Right lobe of liver (tissue), 6 donors: ENCODE data around the gene REEP5. TPM values are rescaled to one million over a fixed set of nuclear protein-coding genes. Genes with fewer than 3 reads are reported as not detected.

Experiments
- ATAC-seq, 4 donors: fragments of 200-7000 bp; cut with Tn5 transposase; one replicate each; pipeline ENCODE4 v1.9.1; 2020; ENCODE audit warnings: mild to moderate bottlenecking in 4 of 4, moderate library complexity in 4 of 4
- DNase-seq, 3 donors: peaks; one replicate each; pipeline ENCODE4 v3.0.0-alpha.2; 2020
- H3K27ac ChIP-seq, 3 donors: fragments of 200-600 bp; one replicate each; pipeline ENCODE4 v1.8.0; 2022
- H3K27me3 ChIP-seq, 2 donors: fragments of 200-600 bp; one replicate each; pipeline ENCODE4 v1.8.0; 2022
- H3K36me3 ChIP-seq, 4 donors: fragments of 200-600 bp; sonication (generic) in 1 of 4; one replicate each; pipeline versions ENCODE4 v1.5.1 to v1.8.0; 2017 to 2022; ENCODE audit warnings: control low read depth in 1 of 4
- H3K4me1 ChIP-seq, 4 donors: fragments of 200-600 bp; sonication (generic) in 1 of 4; one replicate each; pipeline versions ENCODE4 v1.5.1 to v1.8.0; 2017 to 2022; ENCODE audit warnings: control low read depth in 1 of 4
- H3K4me3 ChIP-seq, 3 donors: fragments of 200-600 bp; one replicate each; pipeline ENCODE4 v1.8.0; 2022
- H3K9me3 ChIP-seq, 4 donors: fragments of 200-600 bp; sonication (generic) in 1 of 4; one replicate each; pipeline versions ENCODE4 v1.5.1 to v1.8.0; 2017 to 2022; ENCODE audit warnings: control low read depth in 1 of 4
- POLR2A ChIP-seq: fragments of 450-650 bp; IDR thresholded peaks from one replicate; pipeline ENCODE4 v1.6.1; 2017; ENCODE audit warnings: antibody characterized with exemption, mild to moderate bottlenecking
- WGBS: methylation state at CpG from one replicate; pipeline ENCODE4 v1.1.6; 2018; ENCODE audit warnings: low coverage, low lambda C conversion rate; ENCODE audit not compliant: insufficient coverage; ENCODE audit errors: missing lambda C conversion rate; 5-methylcytosine and 5-hydroxymethylcytosine counted together
- intact Hi-C, 2 donors: fragments of 100-400 bp; cut with DNase I; formaldehyde crosslinking; loops; one replicate each; pipeline versions ENCODE4 v1.11.2 to v1.14.1; 2022
- long read RNA-seq: library from polyadenylated mRNA; unstranded; transcript quantifications from one replicate; pipeline ENCODE4 v2.0.0, GENCODE V29; 2019
- total RNA-seq, 6 experiments: library from RNA; depleted of rRNA in 2 of 6; stranded (reverse); fragments of >200 nt in 2 of 6; fragmentation: NEBNext Ultra II Directional in 3 of 6; extraction: Animal tissue kit (Norgen Biotek cat#: 25700) in 3 of 6; gene quantifications; one replicate each; pipeline versions ENCODE4 v1.1.0 to v1.2.4, GENCODE V29; 2016 to 2023
- TF ChIP-seq, protein P1 (sequence below), 4 donors: fragments of 200-600 bp in 3 of 4; fragments of 450-650 bp in 1 of 4; IDR thresholded peaks; one replicate each; pipeline versions ENCODE4 v1.5.1 to v1.8.0; 2016 to 2022; ENCODE audit warnings: antibody characterized with exemption in 4 of 4, mild to moderate bottlenecking in 2 of 4
- donor health status: DM: no; HTN: yes; CAD: no.
- donor health status: DM: no; HTN: no; CAD: no.
- donor health status: DM: no; HTN: no; CAD: no.
- donor health status: DM: no; HTN: yes; CAD: no.
- donor health status: DM: no; HTN: yes; CAD: no.

REEP5 gene
- 10 to 100 TPM; 52.2 to 75.6 (median 64.0) TPM for total RNA-seq
- long read RNA-seq, transcript REEP5-202 (5 exons, 3,326 nt): major isoform, 42 of 44 reads
- long read RNA-seq, partial matches to known transcripts: 1 of 44 reads
- long read RNA-seq, other reads (novel, unspliced or antisense): 1 of 44 reads

GRCh38 chr5:112921833-112922817 is at the start of gene REEP5:
Gene REEP5 (minus strand): TSS chr5:112922227. CDS start chr5:112922190, 37 bp downstream.
- ATAC-seq (peak; percentile 90 to 95 (median 92)), DNase-seq (peak; percentile 91 to 92 (median 91))
- H3K4me3 ChIP-seq: peak within 1 kb of the TSS; percentile 97 to 99 (median 98)
- no peaks in the 10 kb centered on the region for H3K9me3 ChIP-seq
- intact Hi-C loops: loop anchor here in 1 of 2 donors (10.0 kb wide), 1 partner anchor 67 kb away; no protein-coding TSS in a partner anchor
- peaks cover 0 to 22% (median 8%) of the 10 kb centered on the region in 4 donors for H3K4me1 ChIP-seq
- no peaks in the 10 kb centered on the region for H3K27me3 ChIP-seq
- H3K36me3 ChIP-seq: peaks cover 0 to 18% (median 7%) of the 10 kb centered on the region in 4 donors
- 1% methylated on average over 18 of the region's 80 CpGs for WGBS
- H3K27ac ChIP-seq: peak within 1 kb of the TSS; percentile 94 to 97 (median 95)
- TF ChIP-seq, protein P1, sequence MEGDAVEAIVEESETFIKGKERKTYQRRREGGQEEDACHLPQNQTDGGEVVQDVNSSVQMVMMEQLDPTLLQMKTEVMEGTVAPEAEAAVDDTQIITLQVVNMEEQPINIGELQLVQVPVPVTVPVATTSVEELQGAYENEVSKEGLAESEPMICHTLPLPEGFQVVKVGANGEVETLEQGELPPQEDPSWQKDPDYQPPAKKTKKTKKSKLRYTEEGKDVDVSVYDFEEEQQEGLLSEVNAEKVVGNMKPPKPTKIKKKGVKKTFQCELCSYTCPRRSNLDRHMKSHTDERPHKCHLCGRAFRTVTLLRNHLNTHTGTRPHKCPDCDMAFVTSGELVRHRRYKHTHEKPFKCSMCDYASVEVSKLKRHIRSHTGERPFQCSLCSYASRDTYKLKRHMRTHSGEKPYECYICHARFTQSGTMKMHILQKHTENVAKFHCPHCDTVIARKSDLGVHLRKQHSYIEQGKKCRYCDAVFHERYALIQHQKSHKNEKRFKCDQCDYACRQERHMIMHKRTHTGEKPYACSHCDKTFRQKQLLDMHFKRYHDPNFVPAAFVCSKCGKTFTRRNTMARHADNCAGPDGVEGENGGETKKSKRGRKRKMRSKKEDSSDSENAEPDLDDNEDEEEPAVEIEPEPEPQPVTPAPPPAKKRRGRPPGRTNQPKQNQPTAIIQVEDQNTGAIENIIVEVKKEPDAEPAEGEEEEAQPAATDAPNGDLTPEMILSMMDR (IDR thresholded peaks at IDR 0.05): peak; percentile 77 to 94 (median 84)
- peak; percentile 96 for TF ChIP-seq POLR2A

DNA sequence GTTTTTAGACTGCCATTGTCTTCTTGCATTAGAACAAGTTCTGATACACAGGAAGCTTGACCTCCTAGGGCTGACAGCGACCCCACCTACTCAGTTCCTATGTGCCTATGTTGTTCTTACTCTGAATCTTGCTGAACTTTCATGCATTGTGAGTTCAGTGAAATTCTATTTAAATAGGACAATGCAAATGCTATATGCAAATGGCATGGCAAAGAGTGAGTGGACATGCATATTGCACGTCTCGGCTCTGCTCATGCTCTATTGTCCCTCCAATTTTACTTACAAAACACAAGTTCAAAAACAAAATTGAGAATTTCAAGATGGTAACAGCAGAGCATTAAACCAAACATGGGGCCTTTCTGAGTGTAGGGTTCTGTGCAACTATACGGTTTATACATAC is 49.2 kb upstream of the REEP5 start:
- 84% methylated on average over 4 of the region's 4 CpGs for WGBS
- Histone ChIP-seq H3K4me3 (no peak overlapping the region), H3K4me1 (peaks cover 0 to 3% (median 0%) of the 10 kb centered on the region in 4 donors), H3K27ac (no peak overlapping the region), H3K9me3 (no peaks in the 10 kb centered on the region), H3K36me3 (no peaks in the 10 kb centered on the region), H3K27me3 (no peaks in the 10 kb centered on the region)
- TF ChIP-seq, protein P1 (IDR thresholded peaks at IDR 0.05): no peak
- no peak for TF ChIP-seq POLR2A
- DNase-seq: no peak
- ATAC-seq: no peak
- intact Hi-C loops: no loop called here

- WGBS: 69% methylated on average over 4 of the region's 5 CpGs
Measured at GRCh38 chr5:112968411-112969106, 46.5 kb upstream of the REEP5 start.

DNA sequence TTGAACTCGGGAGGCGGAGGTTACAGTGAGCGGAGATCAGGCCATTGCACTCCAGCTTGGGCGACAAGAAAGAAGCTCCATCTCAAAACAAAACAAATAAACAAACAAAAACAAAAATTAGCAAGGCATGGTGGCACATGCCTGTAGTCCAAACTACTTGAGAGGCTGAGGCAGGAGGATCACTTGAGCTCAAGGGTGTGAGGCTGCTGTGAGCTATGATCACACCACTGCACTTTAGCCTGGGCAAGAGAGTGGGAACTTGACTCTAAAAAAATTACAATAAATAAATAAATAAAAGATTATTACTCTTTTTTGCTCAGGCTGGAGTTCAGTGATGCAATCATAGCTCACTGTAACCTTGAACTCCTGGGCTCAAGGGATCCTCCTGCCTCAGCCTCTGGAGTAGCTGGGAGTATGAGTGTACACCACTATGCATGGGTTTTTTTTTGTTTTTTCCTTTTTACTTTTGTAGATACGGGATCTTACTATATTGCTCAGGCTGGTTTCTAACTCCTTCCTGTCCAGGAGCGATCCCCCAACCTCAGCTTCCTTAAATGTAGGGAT is 45.6 kb upstream of the REEP5 start:
- 86% methylated on average over 6 of the region's 6 CpGs for WGBS
- intact Hi-C loops: no loop called here
- TF ChIP-seq, protein P1 (IDR thresholded peaks at IDR 0.05): no peak
- TF ChIP-seq POLR2A: no peak

More at GRCh38 chr5:112968411-112969106, 46.5 kb upstream of the REEP5 start:
- intact Hi-C loops: no loop called here
- H3K4me3 ChIP-seq: no peak overlapping the region
- no peaks in the 10 kb centered on the region for H3K27me3 ChIP-seq
- no peaks in the 10 kb centered on the region for H3K9me3 ChIP-seq
- no peaks in the 10 kb centered on the region for H3K36me3 ChIP-seq
- DNase-seq (no peak), ATAC-seq (no peak)
- no peak overlapping the region for H3K27ac ChIP-seq
- TF ChIP-seq POLR2A: no peak
- TF ChIP-seq, protein P1 (IDR thresholded peaks at IDR 0.05): no peak
- H3K4me1 ChIP-seq: no peaks in the 10 kb centered on the region

More for the DNA sequence above, 45.6 kb upstream of the REEP5 start:
- no peaks in the 10 kb centered on the region for H3K9me3 ChIP-seq
- no peaks in the 10 kb centered on the region for H3K36me3 ChIP-seq
- no peaks in the 10 kb centered on the region for H3K27me3 ChIP-seq
- DNase-seq: no peak
- ATAC-seq: no peak
- no peak overlapping the region for H3K4me3 ChIP-seq
- H3K4me1 ChIP-seq: no peaks in the 10 kb centered on the region
- H3K27ac ChIP-seq: no peak overlapping the region
